ENCODE data around the gene FLNB.

DNA sequence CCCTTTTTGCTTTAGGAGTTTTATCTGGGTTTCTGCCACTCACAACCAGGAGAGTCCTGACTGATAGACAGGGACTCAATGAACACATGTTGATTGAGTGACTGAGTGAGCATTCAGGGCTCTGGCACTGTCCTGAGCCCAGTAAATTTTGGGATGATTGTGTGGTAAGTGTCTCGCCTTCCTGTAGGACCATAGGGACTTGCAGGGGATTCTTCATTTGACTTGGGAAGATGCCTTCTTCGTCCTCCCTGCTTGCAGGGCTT lies 22.3 kb upstream of the FLNB start:
- TF ChIP-seq ZFP69B (tag by site-specific recombination; IDR thresholded peaks at IDR 0.05) (no peak), ZFP37 (tag by site-specific recombination; IDR thresholded peaks at IDR 0.05) (no peak), ZNF10 (tag by site-specific recombination; IDR thresholded peaks at IDR 0.05) (no peak)
- TF ChIP-seq, protein P1, sequence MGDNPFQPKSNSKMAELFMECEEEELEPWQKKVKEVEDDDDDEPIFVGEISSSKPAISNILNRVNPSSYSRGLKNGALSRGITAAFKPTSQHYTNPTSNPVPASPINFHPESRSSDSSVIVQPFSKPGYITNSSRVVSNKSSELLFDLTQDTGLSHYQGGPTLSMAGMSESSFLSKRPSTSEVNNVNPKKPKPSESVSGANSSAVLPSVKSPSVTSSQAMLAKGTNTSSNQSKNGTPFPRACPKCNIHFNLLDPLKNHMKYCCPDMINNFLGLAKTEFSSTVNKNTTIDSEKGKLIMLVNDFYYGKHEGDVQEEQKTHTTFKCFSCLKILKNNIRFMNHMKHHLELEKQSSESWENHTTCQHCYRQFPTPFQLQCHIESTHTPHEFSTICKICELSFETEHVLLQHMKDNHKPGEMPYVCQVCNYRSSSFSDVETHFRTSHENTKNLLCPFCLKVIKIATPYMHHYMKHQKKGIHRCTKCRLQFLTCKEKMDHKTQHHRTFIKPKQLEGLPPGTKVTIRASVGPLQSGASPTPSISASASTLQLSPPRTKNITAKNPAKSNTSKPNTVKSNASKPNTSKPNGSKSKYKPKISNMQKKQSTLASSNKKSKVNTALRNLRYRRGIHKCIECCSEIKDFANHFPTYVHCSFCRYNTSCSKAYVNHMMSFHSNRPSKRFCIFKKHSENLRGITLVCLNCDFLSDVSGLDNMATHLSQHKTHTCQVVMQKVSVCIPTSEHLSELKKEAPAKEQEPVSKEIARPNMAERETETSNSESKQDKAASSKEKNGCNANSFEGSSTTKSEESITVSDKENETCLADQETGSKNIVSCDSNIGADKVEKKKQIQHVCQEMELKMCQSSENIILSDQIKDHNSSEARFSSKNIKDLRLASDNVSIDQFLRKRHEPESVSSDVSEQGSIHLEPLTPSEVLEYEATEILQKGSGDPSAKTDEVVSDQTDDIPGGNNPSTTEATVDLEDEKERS (tag by site-specific recombination; IDR thresholded peaks at IDR 0.05): no peak

All from HEK293 (cell line).